K562 (cell line): ENCODE data around the gene IL31RA. TPM values are rescaled to one million over a fixed set of nuclear protein-coding genes. Genes with fewer than 3 reads are reported as not detected.

Experiments
- ATAC-seq: fragments of 200-7000 bp; cut with Tn5 transposase; 3 replicates; pipeline ENCODE4 v1.9.1; 2020; ENCODE audit warnings: moderate library complexity
- BruUV-seq: library from RNA; stranded (reverse); fragments of 400-500 nt; replicated peaks from 2 replicates; lab custom pipeline; 2021; lab: Mats Ljungman, UMichigan
- CTCF ChIA-PET: fragments of 300-600 bp; formaldehyde crosslinking; extraction: SDS; loops from one replicate; lab custom pipeline; 2021; ENCODE audit warnings: low intra/inter-chr PET ratio; lab: Yijun Ruan, JAX
- POLR2A ChIA-PET: fragments of 300-600, 350-650 bp; sonication (Branson Sonifier 250); formaldehyde crosslinking; extraction: SDS; loops from one replicate; lab custom pipeline; 2021; ENCODE audit warnings: antibody characterized with exemption, inconsistent platforms; lab: Yijun Ruan, JAX
- DNase-seq, 4 experiments: peaks; one replicate each; pipeline versions ENCODE4 v3.0.0 to v3.0.0-alpha.2; 2011 to 2018; ENCODE audit warnings: low spot score in 3 of 4, mixed read lengths in 3 of 4; ENCODE audit errors: extremely low read depth in 1 of 4
- FAIRE-seq: peaks from 2 replicates; lab custom pipeline; 2011; peaks lifted over from hg19 to GRCh38; lab: Jason Lieb, UNC
- H2AFZ ChIP-seq: 2 replicates; pipeline ENCODE4 v1.6.0; 2011; ENCODE audit warnings: low read depth, low read length, control low read depth, inconsistent platforms
- H3K27ac ChIP-seq: fragments of 200-600 bp; 3 replicates; pipeline ENCODE4 v1.8.0; 2011; ENCODE audit warnings: low read depth, mild to moderate bottlenecking, control low read depth, inconsistent platforms, low read length, moderate library complexity, mixed read lengths; ENCODE audit errors: extremely low read depth
- H3K27me3 ChIP-seq, 2 experiments: fragments of 300-600 bp in 1 of 2; 2 replicates in 1 of 2; 3 replicates in 1 of 2; pipeline versions ENCODE4 v1.6.0 to v1.8.0; 2011; ENCODE audit warnings: inconsistent platforms in 2 of 2, low read length in 2 of 2, mild to moderate bottlenecking in 1 of 2, mixed read lengths in 1 of 2, moderate library complexity in 1 of 2; ENCODE audit not compliant: control insufficient read depth in 2 of 2, insufficient read depth in 2 of 2
- H3K36me3 ChIP-seq: fragments of 300-600 bp; 3 replicates; pipeline ENCODE4 v1.8.0; 2011; ENCODE audit warnings: mild to moderate bottlenecking, low read length, inconsistent platforms; ENCODE audit not compliant: control insufficient read depth, insufficient read depth
- H3K4me1 ChIP-seq, 2 experiments: fragments of 200-600 bp in 1 of 2; replicated peaks in 1 of 2; 2 replicates in 1 of 2; 3 replicates in 1 of 2; pipeline versions ENCODE4 v1.5.1 to v1.8.0; 2011; ENCODE audit warnings: inconsistent platforms in 2 of 2, low read length in 2 of 2, mild to moderate bottlenecking in 1 of 2, mixed read lengths in 1 of 2, moderate library complexity in 1 of 2; ENCODE audit not compliant: control insufficient read depth in 2 of 2, insufficient read depth in 2 of 2
- H3K4me2 ChIP-seq: 2 replicates; pipeline ENCODE4 v1.6.1; 2011; ENCODE audit warnings: low read length, control low read depth, inconsistent platforms, mixed read lengths; ENCODE audit not compliant: insufficient read depth
- H3K4me3 ChIP-seq: fragments of 200-600 bp; sonication (generic), shearing (Covaris generic); 2 replicates; pipeline ENCODE4 v1.5.1; 2016; ENCODE audit warnings: control low read depth, inconsistent platforms
- H3K79me2 ChIP-seq: fragments of 200-600 bp; 3 replicates; pipeline ENCODE4 v1.8.0; 2011; ENCODE audit warnings: low read length, inconsistent platforms; ENCODE audit not compliant: control insufficient read depth, insufficient read depth
- H3K9ac ChIP-seq, 2 experiments: 2 replicates each; pipeline versions ENCODE4 v1.6.0 to v1.6.1; 2011; ENCODE audit warnings: low read depth in 2 of 2, low read length in 2 of 2, control low read depth in 1 of 2, inconsistent platforms in 1 of 2, mild to moderate bottlenecking in 1 of 2, mixed read lengths in 1 of 2; ENCODE audit not compliant: insufficient read depth in 1 of 2
- H3K9me1 ChIP-seq: one replicate; pipeline ENCODE4 v1.6.0; 2011; ENCODE audit warnings: inconsistent platforms, mild to moderate bottlenecking, low read length, moderate library complexity; ENCODE audit not compliant: control insufficient read depth, insufficient read depth
- H3K9me3 ChIP-seq: replicated peaks from 2 replicates; pipeline ENCODE4 v1.5.1; 2011; ENCODE audit warnings: low read depth, low read length, inconsistent platforms; ENCODE audit not compliant: control insufficient read depth, insufficient read depth
- H4K20me1 ChIP-seq: replicated peaks from 2 replicates; pipeline ENCODE4 v1.6.1; 2011; ENCODE audit warnings: low read length, inconsistent platforms, mixed read lengths; ENCODE audit not compliant: control insufficient read depth, insufficient read depth
- ELF1 ChIP-seq: fragments of 200-800 bp; sonication (Bioruptor generic); IDR thresholded peaks from 2 replicates; pipeline ENCODE4 v1.6.1; 2016; ENCODE audit warnings: missing genetic modification characterization, missing compliant biosample characterization
- LARP7 ChIP-seq: fragments of 450-650 bp; IDR thresholded peaks from 2 replicates; pipeline ENCODE4 v1.6.1; 2016
- RBM39 ChIP-seq: fragments of 200-400 bp; formaldehyde crosslinking; optimal IDR thresholded peaks from 2 replicates; pipeline ENCODE3; 2018; ENCODE audit warnings: low read depth, low read length
- ZNF212 ChIP-seq: fragments of 450-650 bp; formaldehyde crosslinking; IDR thresholded peaks from 2 replicates; pipeline ENCODE4 v1.4.0; 2020; ENCODE audit warnings: mild to moderate bottlenecking
- ZNF512 ChIP-seq: IDR thresholded peaks from 2 replicates; pipeline ENCODE4 v1.6.1; 2016; ENCODE audit warnings: missing genetic modification characterization, missing compliant biosample characterization
- WGBS: fragments of 100-300 bp; shearing (Covaris generic); methylation state at CpG from one replicate; pipeline ENCODE4 v1.1.6; 2016; ENCODE audit warnings: low coverage, mixed read lengths; ENCODE audit not compliant: insufficient coverage; ENCODE audit errors: missing lambda C conversion rate; 5-methylcytosine and 5-hydroxymethylcytosine counted together
- in situ Hi-C: fragments of 300-500 bp; cut with MboI; formaldehyde crosslinking; loops from 4 replicates; pipeline ENCODE4 v1.15.0; 2018; ENCODE audit warnings: inconsistent platforms, mixed read lengths
- intact Hi-C: fragments of 100-400 bp; cut with micrococcal nuclease; formaldehyde crosslinking; loops from 2 replicates; pipeline ENCODE4 v1.14.2; 2022
- polyA plus RNA-seq, 8 experiments: library from polyadenylated mRNA; depleted of rRNA in 4 of 8; stranded (reverse) in 5 of 8; unstranded in 3 of 8; fragments of >200 nt; fragmentation: Nextera tagmentation in 2 of 8; fragmentation: Illumina TruSeq in 1 of 8; extraction: Ambion mirVana in 2 of 8; extraction: Trizol in 1 of 8; gene quantifications; 2 replicates each; pipeline versions ENCODE4 v1.2.1 to v1.2.3, GENCODE V29; 2011 to 2014; ENCODE audit warnings: inconsistent platforms in 1 of 8, missing spikeins in 1 of 8
- total RNA-seq, 7 experiments: library from RNA; depleted of rRNA in 6 of 7; stranded (reverse); fragments of >200 nt in 6 of 7; fragmentation: Illumina TruSeq in 2 of 7; extraction: Trizol in 2 of 7; gene quantifications; 2 replicates each; pipeline versions ENCODE4 v1.2.1 to v1.2.3, GENCODE V29; 2011 to 2021; ENCODE audit warnings: low replicate concordance in 1 of 7

IL31RA gene
- total and polyA plus RNA-seq, 9 of the 15 experiments (the other 6 are each of a cell fraction or from before 2014, with no cell fraction given) = not detected

- no peak for TF ChIP-seq RBM39
- no peak for TF ChIP-seq ELF1
- TF ChIP-seq, all 486 proteins: peak for 0
Observed at GRCh38 chr5:55896663-55897062, 45.5 kb downstream of the IL31RA start (continued).

GRCh38 chr5:55897206-55897894 is 46.2 kb downstream of the IL31RA start:
- no peak overlapping the region for H3K9ac ChIP-seq
- H2AFZ ChIP-seq = peak overlapping the region; percentile 40; the same call in 1 of the 2 replicates
- in situ Hi-C loops (no loop called here), intact Hi-C loops (no loop called here)
- WGBS = 4% methylated on average over 5 of the region's 8 CpGs
- FAIRE-seq = no peak
- H3K9me1 ChIP-seq = no peaks in the 10 kb centered on the region
- H4K20me1 ChIP-seq = no peaks in the 10 kb centered on the region
- POLR2A ChIA-PET = interaction anchor here (0.8 kb wide), 1 partner anchor 205 kb away, joined by 3 read pairs; no protein-coding TSS in a partner anchor
- H3K4me1 ChIP-seq = no peaks in the 10 kb centered on the region
- H3K4me3 ChIP-seq = peak overlapping the region; percentile 10; the same call in 1 of the 2 replicates
- H3K27ac ChIP-seq = no peak overlapping the region
- H3K36me3 ChIP-seq = no peaks in the 10 kb centered on the region
- CTCF ChIA-PET = no interaction called here
- H3K4me2 ChIP-seq = peak overlapping the region; percentile 21
- no peak for DNase-seq
- peaks cover 9 to 11% of the 10 kb centered on the region in 2 experiments for H3K27me3 ChIP-seq
- TF ChIP-seq ZNF512 (tag) (peak; percentile 63), ZNF212 (CRISPR knock-in tag) (no peak), LARP7 (no peak)
- BruUV-seq = no TSS peak
- no peaks in the 10 kb centered on the region for H3K9me3 ChIP-seq
- no peaks in the 10 kb centered on the region for H3K79me2 ChIP-seq
- ATAC-seq = no peak
